Femur (tissue), 1 donor: ENCODE results near the gene RHCE.
"Not testable (repeated sequence)": the region's sequence is repeated elsewhere in the genome, so short reads cannot be mapped to it uniquely, and the experiment has no call there.

Experiments used
- DNase-seq: peaks from one replicate; pipeline ENCODE4 v3.0.0-alpha.2; 2017

Gene RHCE

GRCh38 chr1:25420715-25421114 is at the start of gene RHCE:
TSS of gene RHCE (minus strand) at chr1:25420825. CDS start at chr1:25420786, 39 bp downstream.
- not testable (repeated sequence) for DNase-seq

DNA sequence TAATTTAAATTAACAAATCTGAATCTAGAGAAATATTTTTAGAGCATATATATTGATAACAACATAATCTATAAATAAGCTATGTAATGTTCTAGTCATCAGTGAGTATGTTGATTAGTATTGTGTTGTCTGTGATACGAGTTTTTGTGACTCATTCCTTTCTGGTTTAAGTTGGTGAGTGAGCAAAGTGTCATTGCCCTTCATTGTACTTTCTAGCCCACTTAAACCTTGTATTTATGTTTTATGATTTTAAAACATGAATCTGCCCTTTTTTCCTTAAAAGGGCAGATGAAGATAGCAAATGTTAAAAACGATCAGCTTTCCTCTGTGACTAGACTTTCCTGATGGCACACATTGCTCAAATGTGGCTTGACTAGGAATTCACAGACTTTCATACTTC is 48.6 kb upstream of the RHCE start:
- DNase-seq: no peak

DNA sequence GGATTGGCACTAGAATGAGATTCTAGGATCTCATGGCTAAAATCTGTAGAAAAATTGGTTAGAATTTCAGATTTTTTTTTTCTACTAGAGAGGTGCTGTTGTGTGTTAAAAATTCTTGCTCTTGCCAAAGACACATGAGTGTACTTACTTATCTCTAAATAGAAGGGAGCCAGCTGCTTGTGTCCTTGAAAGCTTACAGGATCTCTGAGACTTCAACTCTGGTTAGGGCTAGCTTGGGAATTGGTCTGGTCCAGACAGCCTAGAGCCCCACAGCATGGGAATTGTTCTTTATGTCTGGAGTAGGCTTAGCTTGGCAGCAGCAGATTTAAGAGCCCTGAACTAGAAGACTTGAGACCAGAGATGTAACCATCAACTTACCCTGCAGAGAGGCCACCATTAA is 47.4 kb upstream of the RHCE start:
- no peak for DNase-seq

GRCh38 chr1:25467616-25468015 is 47.0 kb upstream of the RHCE start:
- no peak for DNase-seq

- DNase-seq: no peak
Measured at GRCh38 chr1:25467193-25467592, 46.6 kb upstream of the RHCE start.

- DNase-seq: no peak
Measured at GRCh38 chr1:25462732-25463131, 42.1 kb upstream of the RHCE start.

GRCh38 chr1:25461849-25462248 is 41.2 kb upstream of the RHCE start:
- DNase-seq: no peak

GRCh38 chr1:25460816-25461215 is 40.2 kb upstream of the RHCE start:
- not testable (repeated sequence) for DNase-seq

DNA sequence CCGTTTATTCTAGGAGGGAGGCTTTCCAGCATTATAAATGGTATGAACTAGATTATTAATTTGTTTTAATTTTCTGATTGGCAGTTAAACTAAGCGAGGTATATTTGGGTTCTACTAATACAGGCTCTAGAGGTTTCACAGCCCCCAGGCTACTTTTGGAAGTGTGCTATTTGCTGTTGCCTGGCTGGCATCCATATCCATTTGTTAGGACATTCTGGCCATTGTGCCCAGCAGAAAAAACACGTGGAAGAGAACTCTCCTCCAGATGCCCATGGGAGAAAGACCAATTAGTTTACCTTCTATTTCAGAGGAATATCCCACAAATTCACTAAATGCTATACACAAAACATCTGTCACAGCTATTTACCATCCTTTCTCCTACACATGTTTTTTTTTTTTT is 39.4 kb upstream of the RHCE start:
- DNase-seq: no peak

DNA sequence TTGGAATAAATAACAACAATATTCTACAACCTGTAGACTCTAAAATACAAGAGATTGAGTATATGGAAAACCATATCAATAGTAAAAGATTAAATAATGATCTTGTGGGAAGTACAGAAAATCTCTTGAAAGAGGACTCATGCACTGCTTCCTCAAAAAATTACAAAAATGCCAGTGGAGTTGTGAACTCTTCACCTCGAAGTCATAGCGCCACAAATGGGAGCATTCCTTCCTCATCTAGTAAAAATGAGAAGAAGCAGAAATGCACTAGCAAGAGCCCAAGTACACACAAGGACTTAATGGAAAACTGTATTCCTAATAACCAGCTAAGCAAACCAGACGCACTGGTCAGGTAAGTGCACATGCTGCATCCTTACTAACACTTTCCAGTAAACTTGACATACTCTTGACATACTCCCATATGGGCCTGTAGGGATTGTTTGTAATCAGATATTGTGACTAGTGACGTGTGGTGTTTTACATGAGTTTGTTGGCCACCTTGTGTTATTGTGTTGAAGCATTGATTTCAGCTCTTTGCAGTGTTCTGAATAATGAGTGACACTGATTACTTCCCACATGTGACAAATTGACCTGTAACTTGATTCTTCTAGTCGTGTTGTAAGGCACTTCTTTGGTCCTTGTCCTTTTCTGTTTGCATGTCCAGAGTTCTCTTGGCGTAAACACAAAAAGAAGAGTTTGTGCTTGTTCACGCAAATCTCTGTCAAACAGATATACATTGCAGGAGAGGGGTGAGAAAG is 38.1 kb upstream of the RHCE start:
- DNase-seq: no peak

- no peak for DNase-seq
Measured at GRCh38 chr1:25456502-25456901, 35.9 kb upstream of the RHCE start.

GRCh38 chr1:25451908-25452307 is 31.3 kb upstream of the RHCE start:
- no peak for DNase-seq

- no peak for DNase-seq
Measured at GRCh38 chr1:25450891-25451290, 30.3 kb upstream of the RHCE start.

GRCh38 chr1:25447547-25447946 is 26.9 kb upstream of the RHCE start:
- DNase-seq: no peak

DNA sequence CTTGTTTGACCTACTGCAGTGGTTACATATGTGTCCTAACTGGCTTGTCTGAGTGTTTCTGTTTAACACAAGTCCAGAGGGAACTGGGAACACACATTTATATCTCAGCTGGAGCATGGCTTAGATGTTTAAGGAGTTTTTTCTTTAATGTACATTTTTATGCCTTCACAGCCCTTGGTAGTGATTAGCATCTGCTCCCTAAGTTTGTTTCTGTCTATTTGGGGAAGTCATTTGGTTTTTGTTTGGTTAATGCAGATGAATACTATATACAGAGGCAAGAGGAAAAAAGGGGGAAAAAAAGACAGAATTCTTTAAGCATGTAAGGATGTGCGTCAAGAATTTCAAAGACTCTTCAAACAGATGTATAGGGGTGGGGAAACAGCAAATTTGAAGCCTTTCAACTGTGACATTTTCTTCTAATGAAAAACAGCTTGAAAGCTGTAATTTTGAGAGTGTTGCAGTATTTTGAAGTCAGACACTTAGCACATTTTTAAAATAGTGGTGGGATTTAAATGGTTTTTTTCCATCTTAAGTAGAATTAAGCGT is 25.4 kb upstream of the RHCE start:
- DNase-seq: no peak

- DNase-seq: not testable (repeated sequence)
Measured at GRCh38 chr1:25444604-25445003, 24.0 kb upstream of the RHCE start.

- no peak for DNase-seq
Measured at GRCh38 chr1:25443030-25443699, 22.5 kb upstream of the RHCE start.

DNA sequence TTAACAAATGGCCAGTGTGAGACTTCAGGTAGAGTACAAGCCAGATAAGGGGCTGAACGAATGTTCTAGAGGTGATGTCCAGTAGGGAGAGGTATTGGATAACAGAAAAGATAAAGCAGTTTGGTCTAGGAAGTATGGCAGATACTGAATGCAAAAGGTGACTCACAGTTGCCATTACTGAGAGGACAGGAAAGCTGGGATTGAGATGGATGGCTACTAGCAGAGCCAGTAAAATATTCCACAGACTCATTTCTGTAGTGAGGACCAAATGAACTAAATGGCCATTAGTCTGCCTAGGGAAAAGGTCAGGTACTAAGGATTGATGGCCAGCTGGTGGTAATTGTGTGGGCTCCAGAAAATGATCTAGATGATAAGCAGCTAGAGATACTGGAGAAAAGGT is 21.6 kb upstream of the RHCE start:
- no peak for DNase-seq

DNA sequence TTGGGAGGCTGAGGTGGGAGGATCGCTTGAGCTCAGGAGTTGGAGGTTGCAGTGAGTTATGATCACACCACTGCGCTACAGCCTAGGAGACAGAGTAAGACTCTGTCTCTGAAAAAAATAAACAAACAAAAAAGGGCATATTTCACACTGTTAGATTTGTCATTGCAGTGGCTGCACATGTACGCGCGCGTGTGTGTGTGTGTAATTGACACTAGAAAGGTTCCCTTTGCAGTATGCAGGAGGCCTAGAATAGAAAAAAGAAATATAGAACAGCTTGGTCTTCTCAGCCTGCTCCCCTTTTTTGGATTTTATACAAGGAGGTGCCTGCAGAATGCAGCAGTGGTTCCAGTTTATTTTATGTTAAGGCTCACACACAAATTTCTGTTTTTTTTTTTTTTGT is 18.7 kb upstream of the RHCE start:
- no peak for DNase-seq

DNA sequence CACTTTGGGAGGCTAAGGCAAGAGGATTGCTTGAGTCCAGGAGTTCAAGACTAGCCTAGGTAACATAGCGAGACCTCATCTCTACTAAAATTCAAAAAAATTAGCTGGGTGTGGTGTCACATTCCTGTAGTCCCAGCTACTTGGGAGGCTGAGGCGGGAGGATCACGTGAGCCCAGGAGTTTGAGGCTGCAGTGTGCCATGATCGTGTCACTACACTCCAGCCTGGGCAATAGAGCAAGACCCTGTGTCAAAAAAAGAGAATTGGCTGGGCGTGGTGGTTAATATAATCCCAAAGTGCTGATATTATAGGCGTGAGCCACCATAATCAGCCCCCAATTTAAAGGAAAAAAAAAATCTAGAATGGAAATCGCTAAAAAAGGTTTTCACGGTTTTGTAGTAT is 17.0 kb upstream of the RHCE start:
- DNase-seq: no peak

GRCh38 chr1:25435397-25436108 is 14.9 kb upstream of the RHCE start:
- DNase-seq: no peak

- no peak for DNase-seq
Measured at GRCh38 chr1:25433389-25434186, 13.0 kb upstream of the RHCE start.
